DND-41 (cell line): ENCODE data around the gene MROH7.

Experiments
- ATAC-seq: fragments of 200-7000 bp; cut with Tn5 transposase; 3 replicates; pipeline ENCODE4 v1.9.1; 2021; ENCODE audit warnings: low read depth; ENCODE audit not compliant: insufficient read depth
- DNase-seq: peaks from one replicate; pipeline ENCODE4 v3.0.0-alpha.2; 2020
- H2AFZ ChIP-seq: 2 replicates; pipeline ENCODE4 v1.6.0; 2012; ENCODE audit warnings: low read depth, low read length
- H3K27ac ChIP-seq: 2 replicates; pipeline ENCODE4 v1.5.1; 2012; ENCODE audit warnings: low read length, inconsistent platforms
- H3K27me3 ChIP-seq: fragments of 200-600 bp; sonication (generic); 2 replicates; pipeline ENCODE4 v1.6.0; 2012; ENCODE audit warnings: low read length, mild to moderate bottlenecking, inconsistent platforms; ENCODE audit not compliant: insufficient read depth, poor library complexity
- H3K36me3 ChIP-seq: 2 replicates; pipeline ENCODE4 v1.5.1; 2012; ENCODE audit warnings: low read length, inconsistent platforms; ENCODE audit not compliant: insufficient read depth
- H3K4me1 ChIP-seq: 2 replicates; pipeline ENCODE4 v1.5.1; 2012; ENCODE audit warnings: mild to moderate bottlenecking, low read length; ENCODE audit not compliant: insufficient read depth
- H3K4me2 ChIP-seq: 2 replicates; pipeline ENCODE4 v1.6.0; 2012; ENCODE audit warnings: mild to moderate bottlenecking, moderate library complexity, low read length, inconsistent platforms; ENCODE audit not compliant: insufficient read depth
- H3K4me3 ChIP-seq, 2 experiments: fragments of 200-600 bp in 1 of 2; shearing (Covaris generic) in 1 of 2; 2 replicates each; pipeline ENCODE4 v1.5.1; 2012 to 2016; ENCODE audit warnings: inconsistent platforms in 2 of 2, low read length in 2 of 2, mild to moderate bottlenecking in 2 of 2, low read depth in 1 of 2, moderate library complexity in 1 of 2
- H3K79me2 ChIP-seq: 2 replicates; pipeline ENCODE4 v1.6.0; 2012; ENCODE audit warnings: low read length, inconsistent platforms; ENCODE audit not compliant: insufficient read depth
- H3K9ac ChIP-seq: 2 replicates; pipeline ENCODE4 v1.6.0; 2012; ENCODE audit warnings: low read depth, mild to moderate bottlenecking, inconsistent platforms, low read length, moderate library complexity
- H3K9me3 ChIP-seq: 2 replicates; pipeline ENCODE4 v1.5.1; 2012; ENCODE audit warnings: low read length, moderate library complexity, mild to moderate bottlenecking, inconsistent platforms; ENCODE audit not compliant: insufficient read depth, severe bottlenecking
- H4K20me1 ChIP-seq: 2 replicates; pipeline ENCODE4 v1.6.0; 2012; ENCODE audit warnings: low read length; ENCODE audit not compliant: insufficient read depth
- CTCF ChIP-seq: IDR thresholded peaks from 2 replicates; pipeline ENCODE4 v1.5.1; 2012; ENCODE audit warnings: borderline replicate concordance, low read length, moderate library complexity, mild to moderate bottlenecking; ENCODE audit not compliant: poor library complexity, severe bottlenecking; ENCODE audit errors: extremely low read depth
- EZH2 ChIP-seq: IDR thresholded peaks from 3 replicates; pipeline ENCODE4 v1.6.1; 2012; ENCODE audit warnings: borderline replicate concordance, low read depth, mild to moderate bottlenecking, moderate library complexity, low read length, inconsistent platforms; ENCODE audit not compliant: severe bottlenecking

MROH7 gene

DNA sequence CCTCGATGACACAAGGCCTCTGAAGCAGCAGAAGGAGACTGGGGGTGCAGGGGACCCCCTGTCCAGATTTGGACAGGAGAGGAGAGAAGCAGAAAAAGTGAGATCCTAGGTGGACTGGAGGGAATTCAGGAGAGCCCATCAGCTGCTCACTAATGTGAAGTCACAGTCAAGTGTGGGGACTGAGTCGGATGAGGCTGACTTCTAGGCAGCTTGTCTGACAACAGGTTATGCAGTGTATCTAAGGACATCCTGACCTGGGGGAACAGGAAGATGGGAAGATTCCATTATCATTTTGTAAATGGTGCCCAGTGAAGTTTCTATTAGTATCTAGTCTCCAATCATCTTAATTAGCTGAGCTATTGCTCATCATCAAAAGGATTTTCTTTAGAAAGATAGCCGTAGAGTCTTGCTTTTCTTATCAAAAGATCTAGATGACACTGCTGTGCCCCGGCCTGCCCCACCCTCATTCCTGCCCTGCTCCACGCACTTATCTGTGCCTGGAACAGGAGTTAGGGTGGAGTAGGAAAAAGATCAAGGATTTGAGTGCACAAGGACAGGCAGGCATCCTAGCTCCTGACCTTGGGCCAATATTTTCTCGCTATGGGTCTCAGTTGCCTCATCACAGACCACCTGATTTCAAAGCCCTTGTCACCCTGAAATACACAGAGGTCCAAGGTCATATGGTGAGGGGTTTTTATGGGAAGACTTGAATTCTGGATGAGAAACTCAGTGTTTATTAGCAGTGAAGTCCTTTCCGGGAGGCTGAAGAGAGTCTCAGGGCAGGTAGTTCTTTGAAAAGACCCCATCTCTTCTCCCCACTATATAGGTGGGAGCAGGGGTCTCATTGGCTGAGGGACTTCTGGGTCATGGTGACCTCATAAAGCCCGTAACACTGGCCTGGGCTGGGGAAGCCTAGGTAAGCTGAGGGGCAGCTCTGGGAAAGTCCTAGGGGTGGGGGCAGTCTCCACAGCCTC lies at the start of gene MROH7:
Gene MROH7 (plus strand): TSS at position 924 of the 974 bp plus-strand sequence. CDS start 11,141 bp downstream, outside the sequence.
- H3K4me3 ChIP-seq, result no peak within 1 kb of the TSS

DNA sequence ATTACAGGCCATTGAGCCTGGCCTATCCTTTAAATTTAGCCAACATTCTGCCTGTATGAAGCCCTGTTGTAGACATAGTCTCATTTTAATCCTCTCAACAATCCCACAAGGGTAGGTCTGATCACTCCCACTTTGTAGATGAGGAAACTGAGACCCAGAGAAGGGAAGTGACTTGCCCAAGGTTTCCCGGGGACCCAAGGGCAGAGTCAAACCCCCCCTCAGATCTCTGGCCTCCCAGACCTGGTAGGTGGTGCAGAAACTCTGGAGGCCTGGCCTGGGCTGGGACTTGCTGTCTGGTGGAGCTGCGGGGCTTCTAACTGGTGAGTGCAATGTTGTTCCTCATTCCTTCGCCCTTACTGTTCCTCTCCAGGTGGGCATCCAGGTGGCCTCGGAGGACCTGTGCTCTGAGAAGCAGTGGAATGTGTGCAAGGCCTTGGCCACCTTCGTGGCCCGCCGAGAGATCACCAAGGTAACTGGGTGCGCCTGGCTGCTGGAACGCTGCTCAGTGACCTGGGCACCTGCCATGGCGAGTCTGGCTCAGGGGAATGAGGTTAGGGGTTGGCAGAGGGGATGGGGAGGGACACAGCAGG lies 47.9 kb upstream of the MROH7 start:
- peaks cover under 1% of the 10 kb centered on the region for H3K4me1 ChIP-seq

More for the DNA sequence above, at the start of gene MROH7:
- DNase-seq, result no peak
- ATAC-seq, result no peak
- Histone ChIP-seq H3K4me2 (no peak within 1 kb of the TSS), H4K20me1 (no peaks in the 10 kb centered on the region), H3K9me3 (peaks cover 5% of the 10 kb centered on the region), H3K9ac (no peak within 1 kb of the TSS), H3K27me3 (peaks cover 4% of the 10 kb centered on the region), H3K4me1 (no peaks in the 10 kb centered on the region), H3K79me2 (no peaks in the 10 kb centered on the region), H3K36me3 (no peaks in the 10 kb centered on the region), H3K27ac (no peak within 1 kb of the TSS), H2AFZ (no peak within 1 kb of the TSS)
- TF ChIP-seq EZH2 (no peak), CTCF (no peak)

DNA sequence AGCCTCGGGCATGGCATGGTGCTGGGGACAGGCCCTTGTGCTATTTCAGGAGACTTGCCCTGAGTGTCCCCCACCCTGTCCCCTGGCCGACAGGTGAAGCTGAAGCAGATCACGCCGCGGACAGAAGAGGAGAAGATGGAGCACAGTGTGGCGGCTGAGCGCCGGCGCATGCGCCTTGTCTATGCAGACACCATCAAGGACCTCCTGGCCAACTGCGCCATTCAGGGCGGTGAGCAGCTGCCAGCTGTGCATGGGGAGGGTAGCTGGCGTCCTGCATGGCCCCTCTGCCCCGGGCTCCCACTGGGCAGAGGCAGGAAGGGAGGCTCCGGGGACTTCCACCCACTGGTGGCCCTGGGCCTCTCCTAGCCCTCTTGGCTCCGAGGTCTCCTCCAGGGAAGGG lies 47.1 kb upstream of the MROH7 start:
- Histone ChIP-seq H3K4me1 (no peaks in the 10 kb centered on the region), H3K27ac (no peak overlapping the region), H4K20me1 (no peaks in the 10 kb centered on the region), H3K36me3 (no peaks in the 10 kb centered on the region), H3K27me3 (no peaks in the 10 kb centered on the region), H3K9me3 (no peaks in the 10 kb centered on the region), H3K79me2 (no peaks in the 10 kb centered on the region), H3K9ac (no peak overlapping the region), H3K4me3 (no peak overlapping the region), H2AFZ (no peak overlapping the region), H3K4me2 (no peak overlapping the region)
- DNase-seq, result no peak
- ATAC-seq, result no peak
- TF ChIP-seq CTCF (no peak), EZH2 (no peak)

More for the DNA sequence above, 47.9 kb upstream of the MROH7 start:
- H3K36me3 ChIP-seq, result no peaks in the 10 kb centered on the region
- no peaks in the 10 kb centered on the region for H4K20me1 ChIP-seq
- no peak overlapping the region for H3K27ac ChIP-seq
- H3K9me3 ChIP-seq, result no peaks in the 10 kb centered on the region
- no peak overlapping the region for H3K4me3 ChIP-seq
- no peak overlapping the region for H2AFZ ChIP-seq
- no peaks in the 10 kb centered on the region for H3K27me3 ChIP-seq
- ATAC-seq, result no peak
- no peaks in the 10 kb centered on the region for H3K79me2 ChIP-seq
- no peak for DNase-seq
- no peak overlapping the region for H3K9ac ChIP-seq
- H3K4me2 ChIP-seq, result no peak overlapping the region
- no peak for TF ChIP-seq CTCF
- no peak for TF ChIP-seq EZH2
